Osteoblast (primary cell): Measurements from ENCODE around the gene NELFB. TPM values are rescaled to one million over a fixed set of nuclear protein-coding genes. Genes with fewer than 3 reads are reported as not detected.

Experiments
- DNase-seq: peaks from one replicate; pipeline ENCODE4 v3.0.0; 2011; ENCODE audit warnings: low spot score, mixed read lengths; ENCODE audit not compliant: insufficient read length; ENCODE audit errors: missing footprints
- H2AFZ ChIP-seq: 2 replicates; pipeline ENCODE4 v1.6.0; 2011; ENCODE audit warnings: mild to moderate bottlenecking, low read length
- H3K27ac ChIP-seq: 2 replicates; pipeline ENCODE4 v1.5.1; 2011; ENCODE audit warnings: mild to moderate bottlenecking, low read depth, low read length, moderate library complexity
- H3K27me3 ChIP-seq: 2 replicates; pipeline ENCODE4 v1.6.0; 2012; ENCODE audit warnings: mild to moderate bottlenecking, control low read depth, inconsistent platforms, low read length, moderate library complexity; ENCODE audit not compliant: insufficient read depth
- H3K36me3 ChIP-seq: 2 replicates; pipeline ENCODE4 v1.5.1; 2011; ENCODE audit warnings: mild to moderate bottlenecking, low read length, control low read depth, moderate library complexity; ENCODE audit not compliant: insufficient read depth
- H3K4me1 ChIP-seq: 2 replicates; pipeline ENCODE4 v1.5.1; 2011; ENCODE audit warnings: mild to moderate bottlenecking, low read length, control low read depth, moderate library complexity; ENCODE audit not compliant: insufficient read depth
- H3K4me2 ChIP-seq: 2 replicates; pipeline ENCODE4 v1.6.0; 2011; ENCODE audit warnings: mild to moderate bottlenecking, low read length; ENCODE audit not compliant: insufficient read depth
- H3K4me3 ChIP-seq: fragments of 200-600 bp; sonication (generic); 3 replicates; pipeline ENCODE4 v1.5.1; 2012; ENCODE audit warnings: mild to moderate bottlenecking, low read length, inconsistent platforms; ENCODE audit not compliant: insufficient read depth
- H3K79me2 ChIP-seq: 2 replicates; pipeline ENCODE4 v1.6.0; 2012; ENCODE audit warnings: mild to moderate bottlenecking, low read length, control low read depth, inconsistent platforms; ENCODE audit not compliant: insufficient read depth
- H3K9me3 ChIP-seq: 2 replicates; pipeline ENCODE4 v1.5.1; 2011; ENCODE audit warnings: low read depth, low read length, control low read depth
- H4K20me1 ChIP-seq: 2 replicates; pipeline ENCODE4 v1.6.0; 2012; ENCODE audit warnings: mild to moderate bottlenecking, low read length, control low read depth; ENCODE audit not compliant: insufficient read depth
- CTCF ChIP-seq: IDR thresholded peaks from 2 replicates; pipeline ENCODE4 v1.5.1; 2011; ENCODE audit warnings: mild to moderate bottlenecking, low read depth, low read length, moderate library complexity; ENCODE audit errors: extremely low read depth
- total RNA-seq: library from RNA; depleted of rRNA; stranded (reverse); fragments of >200 nt; gene quantifications from 2 replicates; pipeline ENCODE4 v1.2.3, GENCODE V29; 2012

NELFB gene
- total RNA-seq, 1 donor = 47.4 TPM

- H3K27ac ChIP-seq = no peak overlapping the region
- no peak overlapping the region for H3K4me3 ChIP-seq
- TF ChIP-seq CTCF = no peak
- H3K27me3 ChIP-seq = no peaks in the 10 kb centered on the region
- H3K36me3 ChIP-seq = no peaks in the 10 kb centered on the region
- no peaks in the 10 kb centered on the region for H3K79me2 ChIP-seq
- H3K4me2 ChIP-seq = no peak overlapping the region
- no peaks in the 10 kb centered on the region for H3K9me3 ChIP-seq
- DNase-seq = no peak
- H3K4me1 ChIP-seq = peaks cover 15% of the 10 kb centered on the region
- no peaks in the 10 kb centered on the region for H4K20me1 ChIP-seq
- no peak overlapping the region for H2AFZ ChIP-seq
Observed at GRCh38 chr9:137216188-137216965, 38.8 kb upstream of the NELFB start.

- no peak overlapping the region for H3K27ac ChIP-seq
- no peaks in the 10 kb centered on the region for H4K20me1 ChIP-seq
- no peak overlapping the region for H2AFZ ChIP-seq
- H3K9me3 ChIP-seq = no peaks in the 10 kb centered on the region
- H3K4me1 ChIP-seq = peaks cover 15% of the 10 kb centered on the region
- no peak overlapping the region for H3K4me3 ChIP-seq
- no peaks in the 10 kb centered on the region for H3K79me2 ChIP-seq
- H3K27me3 ChIP-seq = no peaks in the 10 kb centered on the region
- H3K36me3 ChIP-seq = no peaks in the 10 kb centered on the region
- no peak overlapping the region for H3K4me2 ChIP-seq
- TF ChIP-seq CTCF = no peak
- no peak for DNase-seq
Observed at GRCh38 chr9:137217276-137218211, 37.6 kb upstream of the NELFB start.

GRCh38 chr9:137218212-137218753 is 36.8 kb upstream of the NELFB start:
- TF ChIP-seq CTCF = no peak
- no peaks in the 10 kb centered on the region for H4K20me1 ChIP-seq
- no peaks in the 10 kb centered on the region for H3K9me3 ChIP-seq
- no peak overlapping the region for H3K4me2 ChIP-seq
- DNase-seq = no peak
- H3K36me3 ChIP-seq = no peaks in the 10 kb centered on the region
- H3K4me3 ChIP-seq = no peak overlapping the region
- no peaks in the 10 kb centered on the region for H3K79me2 ChIP-seq
- H3K4me1 ChIP-seq = peaks cover 20% of the 10 kb centered on the region
- no peak overlapping the region for H2AFZ ChIP-seq
- H3K27ac ChIP-seq = no peak overlapping the region
- no peaks in the 10 kb centered on the region for H3K27me3 ChIP-seq
